Osteocyte (in vitro differentiated cells): ENCODE data around the gene BRAT1. TPM values are rescaled to one million over a fixed set of nuclear protein-coding genes. Genes with fewer than 3 reads are reported as not detected.
"Not testable (repeated sequence)": the region's sequence is repeated elsewhere in the genome, so short reads cannot be mapped to it uniquely, and the experiment has no call there.

Experiments used
- DNase-seq: peaks from one replicate; pipeline ENCODE4 v3.0.0; 2021; ENCODE audit warnings: mixed read lengths; ENCODE audit not compliant: unreplicated experiment; ENCODE audit errors: extremely low spot score
- H3K27ac Mint-ChIP-seq: one replicate; pipeline ENCODE4 v1.8.0; 2021; ENCODE audit warnings: mild to moderate bottlenecking, mixed read lengths; ENCODE audit not compliant: unreplicated experiment
- H3K27me3 Mint-ChIP-seq: one replicate; pipeline ENCODE4 v1.8.0; 2021; ENCODE audit warnings: mixed read lengths; ENCODE audit not compliant: unreplicated experiment
- H3K36me3 Mint-ChIP-seq: one replicate; pipeline ENCODE4 v1.8.0; 2021; ENCODE audit warnings: mixed read lengths; ENCODE audit not compliant: unreplicated experiment
- H3K4me1 Mint-ChIP-seq: one replicate; pipeline ENCODE4 v1.8.0; 2021; ENCODE audit warnings: mixed read lengths; ENCODE audit not compliant: unreplicated experiment
- H3K4me3 Mint-ChIP-seq: one replicate; pipeline ENCODE4 v1.8.0; 2021; ENCODE audit warnings: mild to moderate bottlenecking, moderate library complexity, mixed read lengths; ENCODE audit not compliant: unreplicated experiment
- H3K9me3 Mint-ChIP-seq: one replicate; pipeline ENCODE4 v1.8.0; 2021; ENCODE audit warnings: mixed read lengths; ENCODE audit not compliant: unreplicated experiment
- CTCF ChIP-seq: fragments of 200-600 bp; sonication (generic); IDR thresholded peaks from 2 replicates; pipeline ENCODE4 v1.5.0; 2021; ENCODE audit warnings: antibody characterized with exemption, mild to moderate bottlenecking, moderate library complexity
- total RNA-seq: library from RNA; stranded (reverse); gene quantifications from 2 replicates; pipeline ENCODE4 v1.2.1, GENCODE V29; 2021

Gene BRAT1
- total RNA-seq, 1 donor from 2014 or later: 27.8 TPM

DNA sequence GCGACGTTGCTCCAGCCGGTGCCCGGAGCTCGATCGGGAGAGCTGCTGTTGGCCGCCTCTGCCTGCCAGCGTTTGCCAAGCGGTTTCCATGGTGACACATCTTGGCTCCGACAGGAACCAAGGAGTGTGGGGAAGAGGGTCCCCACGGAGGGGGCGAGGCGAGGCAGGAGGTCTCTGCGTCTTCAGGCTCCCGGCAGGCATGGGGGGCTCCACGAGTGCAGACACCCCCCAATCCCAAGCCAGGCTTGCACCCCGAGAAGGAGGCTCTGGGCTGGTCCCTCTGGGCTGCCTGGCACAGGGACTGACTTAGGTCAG is 23.6 kb downstream of the BRAT1 start:
- not testable (repeated sequence) for H3K4me3 Mint-ChIP-seq, H3K36me3 Mint-ChIP-seq, H3K27me3 Mint-ChIP-seq, H3K27ac Mint-ChIP-seq, H3K9me3 Mint-ChIP-seq, DNase-seq
- peaks cover 41% of the 10 kb centered on the region for H3K4me1 Mint-ChIP-seq

GRCh38 chr7:2530994-2531795 is 24.1 kb downstream of the BRAT1 start:
- not testable (repeated sequence) for H3K4me3 Mint-ChIP-seq, H3K9me3 Mint-ChIP-seq, H3K36me3 Mint-ChIP-seq, DNase-seq, H3K27me3 Mint-ChIP-seq
- Mint-ChIP-seq H3K4me1 (peaks cover 43% of the 10 kb centered on the region), H3K27ac (peak overlapping the region; percentile 52)

DNA sequence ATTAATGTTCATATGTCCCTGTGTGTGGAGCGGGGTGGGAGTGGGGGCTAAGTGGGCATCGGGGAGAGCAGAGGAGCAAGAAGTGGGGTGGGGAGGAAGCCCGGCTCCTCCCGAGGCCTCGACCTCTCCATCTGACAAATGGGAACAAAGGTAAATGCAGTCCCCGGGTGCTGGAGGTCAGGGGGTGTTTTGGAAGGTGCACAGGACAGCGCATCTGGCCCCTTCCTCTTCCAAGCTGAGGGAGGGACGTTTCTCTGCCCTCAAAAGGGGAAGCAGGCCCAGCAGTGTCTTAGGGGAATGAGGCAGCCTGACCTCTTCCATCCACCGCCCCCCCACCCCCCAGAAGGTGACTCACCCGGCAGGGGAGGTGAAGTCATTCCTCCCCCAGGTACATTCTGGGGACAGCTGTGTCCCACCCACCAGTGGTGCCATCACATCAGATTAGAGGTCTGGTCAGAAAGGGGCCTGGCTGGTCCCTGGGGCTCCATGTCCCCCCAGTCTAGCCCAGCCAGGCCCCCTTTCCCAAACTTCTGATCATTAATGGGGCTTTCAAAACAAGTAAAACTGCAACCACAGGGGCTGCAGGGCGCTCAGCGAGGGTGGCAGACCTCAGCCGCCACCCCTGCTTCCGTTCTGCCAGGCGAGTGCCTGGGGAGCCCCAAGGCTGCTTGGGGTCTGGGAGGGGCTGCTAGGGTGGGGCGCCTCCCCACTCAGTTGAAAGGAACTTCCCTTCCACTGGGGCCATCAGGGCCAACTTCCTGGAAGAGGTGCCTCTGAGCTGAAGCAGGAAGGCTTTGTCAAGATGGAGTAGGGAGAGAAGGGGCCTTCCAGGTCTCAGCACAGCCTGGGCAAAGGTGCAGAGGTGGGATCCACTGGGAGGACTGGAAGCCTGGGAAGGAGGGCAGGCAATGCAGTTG is 25.0 kb downstream of the BRAT1 start:
- H3K27me3 Mint-ChIP-seq: no peaks in the 10 kb centered on the region
- no peak for TF ChIP-seq CTCF
- H3K9me3 Mint-ChIP-seq: no peaks in the 10 kb centered on the region
- DNase-seq: no peak
- peaks cover 4% of the 10 kb centered on the region for H3K36me3 Mint-ChIP-seq
- H3K4me1 Mint-ChIP-seq: peaks cover 50% of the 10 kb centered on the region
- H3K4me3 Mint-ChIP-seq: no peak overlapping the region
- peak overlapping the region; percentile 52 for H3K27ac Mint-ChIP-seq

DNA sequence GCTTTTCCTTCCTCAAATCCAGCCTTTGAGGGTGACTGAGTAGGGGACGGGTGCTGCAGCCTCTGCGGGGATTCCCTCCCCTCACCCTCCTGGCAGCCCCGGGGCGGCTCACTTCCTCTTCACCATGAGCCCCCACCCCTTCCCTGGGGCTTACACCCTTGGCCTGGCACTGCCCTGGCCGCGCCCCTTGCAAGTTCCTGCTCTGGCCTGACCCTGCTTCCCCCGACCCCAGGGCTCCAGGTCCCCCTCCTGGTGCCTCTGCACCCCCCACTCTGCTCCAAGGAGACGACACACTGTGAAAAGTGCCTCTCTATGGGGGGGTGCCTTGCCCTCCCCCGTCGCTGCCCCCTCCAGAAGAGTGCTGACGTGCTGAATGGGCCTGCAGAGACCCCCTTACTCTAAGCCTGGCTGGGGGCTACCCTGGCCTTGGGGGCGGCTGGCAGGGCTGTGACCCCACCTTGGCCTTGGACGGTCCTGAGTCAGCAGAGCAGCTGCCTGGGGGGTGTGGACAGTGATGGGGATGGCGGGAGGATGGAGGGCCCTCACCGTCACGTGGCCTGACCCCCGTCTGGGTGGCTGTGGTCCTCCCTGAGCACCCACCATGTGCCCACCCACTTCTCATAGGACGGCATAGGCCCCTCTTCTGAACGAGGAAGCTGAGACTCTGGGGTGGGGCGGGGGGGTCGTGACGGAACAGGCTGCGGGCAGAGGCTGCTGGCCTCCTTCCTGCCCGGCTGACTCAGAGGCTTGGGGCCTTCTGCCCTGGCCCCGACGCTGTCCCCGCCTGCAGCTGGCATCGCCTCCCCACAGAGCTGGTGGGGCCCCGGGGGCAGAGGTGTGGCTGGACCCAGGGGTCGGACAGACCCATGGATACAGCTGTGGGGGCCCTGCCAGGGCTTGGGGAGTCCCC is 25.9 kb downstream of the BRAT1 start:
- TF ChIP-seq CTCF: no peak
- no peaks in the 10 kb centered on the region for H3K27me3 Mint-ChIP-seq
- H3K36me3 Mint-ChIP-seq: peaks cover 4% of the 10 kb centered on the region
- DNase-seq: no peak
- peaks cover 51% of the 10 kb centered on the region for H3K4me1 Mint-ChIP-seq
- H3K4me3 Mint-ChIP-seq: no peak overlapping the region
- peak overlapping the region; percentile 23 for H3K27ac Mint-ChIP-seq
- H3K9me3 Mint-ChIP-seq: no peaks in the 10 kb centered on the region

DNA sequence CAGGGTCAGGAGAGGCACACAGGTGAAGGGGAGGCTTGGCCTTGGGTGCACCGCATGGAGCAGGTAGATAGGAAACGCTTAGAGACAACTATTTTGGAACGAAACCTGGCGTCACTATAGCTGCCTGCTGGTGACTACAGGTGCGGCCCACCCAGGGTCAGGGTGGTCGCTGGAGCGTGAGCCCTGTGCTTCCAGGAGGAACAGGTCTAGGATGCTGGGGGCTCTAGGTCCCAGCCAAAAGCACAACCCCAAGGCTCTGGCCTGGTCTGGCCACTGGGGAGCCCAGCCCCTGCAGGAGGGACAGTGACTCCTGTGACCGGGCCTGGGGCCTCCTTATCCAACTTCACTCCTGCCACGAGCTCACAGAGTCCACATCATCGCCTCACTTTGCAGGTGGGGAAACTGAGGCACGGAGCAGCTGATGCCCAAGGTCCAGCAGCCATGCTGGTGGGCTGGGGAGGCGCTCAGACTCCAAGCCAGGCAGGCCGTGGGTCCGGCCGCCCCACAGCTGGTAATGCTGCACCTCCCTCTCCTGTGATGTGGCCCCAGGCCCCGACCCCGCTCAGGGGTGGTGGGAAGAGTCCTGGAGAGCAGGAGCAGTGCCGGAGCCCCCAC is 26.7 kb downstream of the BRAT1 start:
- peak overlapping the region; percentile 87 for H3K27ac Mint-ChIP-seq
- H3K4me3 Mint-ChIP-seq: peak overlapping the region; percentile 53

More for the DNA sequence above, 26.7 kb downstream of the BRAT1 start:
- H3K4me1 Mint-ChIP-seq: peaks cover 57% of the 10 kb centered on the region
- H3K27me3 Mint-ChIP-seq: no peaks in the 10 kb centered on the region
- no peak for DNase-seq
- no peak for TF ChIP-seq CTCF
- H3K36me3 Mint-ChIP-seq: peaks cover 4% of the 10 kb centered on the region
- H3K9me3 Mint-ChIP-seq: no peaks in the 10 kb centered on the region
